Esophagus muscularis mucosa (tissue), 3 donors: Measurements from ENCODE around the gene TADA2B.

Source experiments
- POLR2AphosphoS5 ChIP-seq, 2 donors: sonication (generic); formaldehyde crosslinking; IDR thresholded peaks; one replicate each; pipeline ENCODE4 v1.6.1; 2017; ENCODE audit warnings: antibody characterized with exemption in 2 of 2
- TF ChIP-seq, protein P1 (sequence below), 3 experiments: fragments of 200-600 bp in 2 of 3; fragments of 450-650 bp in 1 of 3; sonication (generic) in 2 of 3; IDR thresholded peaks; one replicate each; pipeline ENCODE4 v1.5.1; 2017 to 2019; ENCODE audit warnings: antibody characterized with exemption in 3 of 3, mild to moderate bottlenecking in 2 of 3, moderate library complexity in 1 of 3

DNA sequence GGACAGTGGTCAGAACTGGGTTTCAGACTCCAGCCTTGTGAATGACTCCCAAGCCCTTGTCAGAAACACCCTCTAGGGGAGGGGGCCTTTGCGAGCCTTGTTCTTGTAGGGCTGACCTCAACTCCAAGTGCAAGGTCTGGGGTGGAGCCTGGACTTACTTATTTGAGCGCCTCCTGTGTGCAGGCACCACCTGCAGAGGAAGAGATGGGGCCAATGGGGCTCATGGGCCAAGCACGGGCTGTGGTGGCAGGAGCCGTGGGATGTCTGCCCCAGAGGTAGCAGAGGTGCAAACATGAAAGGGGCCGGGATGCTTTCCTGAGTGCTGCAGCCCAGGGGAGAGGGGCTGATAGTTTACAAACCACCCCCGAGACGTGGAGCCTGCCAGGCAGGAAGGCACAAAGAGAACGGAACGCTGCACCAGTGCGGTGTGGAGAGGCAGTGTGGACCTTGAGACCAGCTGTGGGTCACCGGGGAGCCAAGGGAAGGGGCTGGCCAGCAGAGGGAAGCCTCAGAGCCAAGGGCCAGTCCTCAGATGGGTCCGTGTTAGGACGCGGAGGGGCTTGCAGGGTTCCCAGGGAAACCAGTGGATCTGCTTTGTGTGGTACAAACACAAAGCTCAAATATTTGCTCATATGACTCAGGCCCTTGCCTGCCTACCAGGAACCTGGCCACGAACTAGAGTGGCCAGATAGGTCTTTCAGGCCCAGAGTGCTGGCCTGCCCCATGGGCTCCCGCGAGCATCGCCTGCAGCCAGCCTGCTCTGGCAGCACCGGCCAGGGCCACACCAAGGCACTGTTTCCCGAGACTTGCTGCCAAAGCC is 8.7 kb upstream of the TADA2B start:
- no peak for TF ChIP-seq POLR2AphosphoS5 (IDR thresholded peaks at IDR 0.05)
- TF ChIP-seq, protein P1, sequence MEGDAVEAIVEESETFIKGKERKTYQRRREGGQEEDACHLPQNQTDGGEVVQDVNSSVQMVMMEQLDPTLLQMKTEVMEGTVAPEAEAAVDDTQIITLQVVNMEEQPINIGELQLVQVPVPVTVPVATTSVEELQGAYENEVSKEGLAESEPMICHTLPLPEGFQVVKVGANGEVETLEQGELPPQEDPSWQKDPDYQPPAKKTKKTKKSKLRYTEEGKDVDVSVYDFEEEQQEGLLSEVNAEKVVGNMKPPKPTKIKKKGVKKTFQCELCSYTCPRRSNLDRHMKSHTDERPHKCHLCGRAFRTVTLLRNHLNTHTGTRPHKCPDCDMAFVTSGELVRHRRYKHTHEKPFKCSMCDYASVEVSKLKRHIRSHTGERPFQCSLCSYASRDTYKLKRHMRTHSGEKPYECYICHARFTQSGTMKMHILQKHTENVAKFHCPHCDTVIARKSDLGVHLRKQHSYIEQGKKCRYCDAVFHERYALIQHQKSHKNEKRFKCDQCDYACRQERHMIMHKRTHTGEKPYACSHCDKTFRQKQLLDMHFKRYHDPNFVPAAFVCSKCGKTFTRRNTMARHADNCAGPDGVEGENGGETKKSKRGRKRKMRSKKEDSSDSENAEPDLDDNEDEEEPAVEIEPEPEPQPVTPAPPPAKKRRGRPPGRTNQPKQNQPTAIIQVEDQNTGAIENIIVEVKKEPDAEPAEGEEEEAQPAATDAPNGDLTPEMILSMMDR (IDR thresholded peaks at IDR 0.05), result no peak
